ENCODE measurements around the gene SCAMP2.

The SCAMP2 gene

GRCh38 chr15:74830868-74831267 is 42.3 kb downstream of the SCAMP2 start:
- peaks cover 0 to 25% (median 9%) of the 10 kb centered on the region in 5 experiments for H3K27me3 ChIP-seq (replicated peaks in 2 of 5; ENCODE audit: control insufficient read depth in 4 of 5, insufficient read depth in 5 of 5, low read length in 4 of 5)
- no peak overlapping the region for H3K4me3 ChIP-seq (ENCODE audit: control insufficient read depth in 1 of 7, extremely low read depth in 1 of 7, insufficient read depth in 4 of 7, low read depth in 2 of 7, low read length in 6 of 7)
- peaks cover 0 to 10% (median 2%) of the 10 kb centered on the region in 4 experiments for H3K36me3 ChIP-seq (ENCODE audit: control insufficient read depth in 4 of 4, insufficient read depth in 4 of 4, low read length in 3 of 4)
- H3K27ac ChIP-seq (ENCODE audit: insufficient read depth in 1 of 2, low read depth in 1 of 2, low read length in 2 of 2, poor library complexity in 1 of 2, severe bottlenecking in 2 of 2): no peak overlapping the region
- WGBS (ENCODE audit: insufficient coverage): 100% methylated on average over 5 of the region's 5 CpGs
- no peaks in the 10 kb centered on the region for H3K9me3 ChIP-seq (ENCODE audit: control extremely low read depth in 1 of 5, control insufficient read depth in 4 of 5, insufficient read depth in 2 of 5, low read depth in 1 of 5, low read length in 4 of 5)
- no peak for DNase-seq
- CTCF ChIA-PET: interaction anchor here (0.7 to 1.7 kb wide), 5 partner anchors 9 to 120 kb away, joined by 3 to 4 read pairs (median 3); no protein-coding TSS in a partner anchor
- POLR2A ChIA-PET: no interaction called here
- H3K4me1 ChIP-seq (ENCODE audit: control extremely low read depth in 1 of 4, control insufficient read depth in 4 of 4, insufficient read depth in 4 of 4, low read length in 3 of 4): peaks cover 0 to 23% (median 20%) of the 10 kb centered on the region in 4 experiments

GRCh38 chr15:74829991-74830390 is 43.2 kb downstream of the SCAMP2 start:
- no peak for DNase-seq
- H3K27me3 ChIP-seq (replicated peaks in 2 of 5; ENCODE audit: control insufficient read depth in 4 of 5, insufficient read depth in 5 of 5, low read length in 4 of 5): peaks cover 0 to 29% (median 9%) of the 10 kb centered on the region in 5 experiments
- 81% methylated on average over 5 of the region's 6 CpGs for WGBS (ENCODE audit: insufficient coverage)
- peaks cover 0 to 3% (median 0%) of the 10 kb centered on the region in 4 experiments for H3K36me3 ChIP-seq (ENCODE audit: control insufficient read depth in 4 of 4, insufficient read depth in 4 of 4, low read length in 3 of 4)
- CTCF ChIA-PET: interaction anchor here (0.7 to 1.7 kb wide), 10 partner anchors 8 to 195 kb away, joined by 3 to 5 read pairs (median 4); partner anchors contain the start of gene FAM219B
- H3K27ac ChIP-seq (ENCODE audit: insufficient read depth in 1 of 2, low read depth in 1 of 2, low read length in 2 of 2, poor library complexity in 1 of 2, severe bottlenecking in 2 of 2): no peak overlapping the region
- POLR2A ChIA-PET: no interaction called here
- H3K4me1 ChIP-seq (ENCODE audit: control extremely low read depth in 1 of 4, control insufficient read depth in 4 of 4, insufficient read depth in 4 of 4, low read length in 3 of 4): peaks cover 0 to 23% (median 20%) of the 10 kb centered on the region in 4 experiments
- H3K9me3 ChIP-seq (ENCODE audit: control extremely low read depth in 1 of 5, control insufficient read depth in 4 of 5, insufficient read depth in 2 of 5, low read depth in 1 of 5, low read length in 4 of 5): no peaks in the 10 kb centered on the region
- no peak overlapping the region for H3K4me3 ChIP-seq (ENCODE audit: control insufficient read depth in 1 of 7, extremely low read depth in 1 of 7, insufficient read depth in 4 of 7, low read depth in 2 of 7, low read length in 6 of 7)

- peaks cover 0 to 29% (median 9%) of the 10 kb centered on the region in 5 experiments for H3K27me3 ChIP-seq (replicated peaks in 2 of 5; ENCODE audit: control insufficient read depth in 4 of 5, insufficient read depth in 5 of 5, low read length in 4 of 5)
- WGBS (ENCODE audit: insufficient coverage): 100% methylated on average over 2 of the region's 3 CpGs
- H3K4me3 ChIP-seq (ENCODE audit: control insufficient read depth in 1 of 7, extremely low read depth in 1 of 7, insufficient read depth in 4 of 7, low read depth in 2 of 7, low read length in 6 of 7): no peak overlapping the region
- DNase-seq: no peak
- H3K27ac ChIP-seq (ENCODE audit: insufficient read depth in 1 of 2, low read depth in 1 of 2, low read length in 2 of 2, poor library complexity in 1 of 2, severe bottlenecking in 2 of 2): no peak overlapping the region
- CTCF ChIA-PET: interaction anchor here (1.0 to 1.7 kb wide), 8 partner anchors 9 to 77 kb away, joined by 3 to 5 read pairs (median 4); partner anchors contain the start of gene FAM219B
- peaks cover 0 to 23% (median 20%) of the 10 kb centered on the region in 4 experiments for H3K4me1 ChIP-seq (ENCODE audit: control extremely low read depth in 1 of 4, control insufficient read depth in 4 of 4, insufficient read depth in 4 of 4, low read length in 3 of 4)
- POLR2A ChIA-PET: no interaction called here
- no peaks in the 10 kb centered on the region for H3K9me3 ChIP-seq (ENCODE audit: control extremely low read depth in 1 of 5, control insufficient read depth in 4 of 5, insufficient read depth in 2 of 5, low read depth in 1 of 5, low read length in 4 of 5)
- H3K36me3 ChIP-seq (ENCODE audit: control insufficient read depth in 4 of 4, insufficient read depth in 4 of 4, low read length in 3 of 4): peaks cover 0 to 3% (median 0%) of the 10 kb centered on the region in 4 experiments
Measured at GRCh38 chr15:74829486-74829885, 43.7 kb downstream of the SCAMP2 start.

GRCh38 chr15:74828835-74829234 is 44.3 kb downstream of the SCAMP2 start:
- Histone ChIP-seq H3K9me3 (ENCODE audit: control extremely low read depth in 1 of 5, control insufficient read depth in 4 of 5, insufficient read depth in 2 of 5, low read depth in 1 of 5, low read length in 4 of 5) (no peaks in the 10 kb centered on the region), H3K27ac (ENCODE audit: insufficient read depth in 1 of 2, low read depth in 1 of 2, low read length in 2 of 2, poor library complexity in 1 of 2, severe bottlenecking in 2 of 2) (no peak overlapping the region), H3K4me3 (ENCODE audit: control insufficient read depth in 1 of 7, extremely low read depth in 1 of 7, insufficient read depth in 4 of 7, low read depth in 2 of 7, low read length in 6 of 7) (no peak overlapping the region), H3K36me3 (ENCODE audit: control insufficient read depth in 4 of 4, insufficient read depth in 4 of 4, low read length in 3 of 4) (peaks cover 0 to 2% (median 0%) of the 10 kb centered on the region in 4 experiments), H3K27me3 (replicated peaks in 2 of 5; ENCODE audit: control insufficient read depth in 4 of 5, insufficient read depth in 5 of 5, low read length in 4 of 5) (peaks cover 0 to 29% (median 9%) of the 10 kb centered on the region in 5 experiments), H3K4me1 (ENCODE audit: control extremely low read depth in 1 of 4, control insufficient read depth in 4 of 4, insufficient read depth in 4 of 4, low read length in 3 of 4) (peaks cover 0 to 21% (median 18%) of the 10 kb centered on the region in 4 experiments)
- WGBS (ENCODE audit: insufficient coverage): 92% methylated on average over 6 of the region's 6 CpGs
- no peak for DNase-seq
- CTCF ChIA-PET: interaction anchor here (1.0 to 1.7 kb wide), 8 partner anchors 8 to 73 kb away, joined by 3 to 5 read pairs (median 4); no protein-coding TSS in a partner anchor
- POLR2A ChIA-PET: no interaction called here

GRCh38 chr15:74827614-74828013 is 45.6 kb downstream of the SCAMP2 start:
- Histone ChIP-seq H3K27ac (ENCODE audit: insufficient read depth in 1 of 2, low read depth in 1 of 2, low read length in 2 of 2, poor library complexity in 1 of 2, severe bottlenecking in 2 of 2) (no peak overlapping the region), H3K4me1 (ENCODE audit: control extremely low read depth in 1 of 4, control insufficient read depth in 4 of 4, insufficient read depth in 4 of 4, low read length in 3 of 4) (peaks cover 0 to 9% (median 6%) of the 10 kb centered on the region in 4 experiments), H3K9me3 (ENCODE audit: control extremely low read depth in 1 of 5, control insufficient read depth in 4 of 5, insufficient read depth in 2 of 5, low read depth in 1 of 5, low read length in 4 of 5) (no peaks in the 10 kb centered on the region), H3K4me3 (ENCODE audit: control insufficient read depth in 1 of 7, extremely low read depth in 1 of 7, insufficient read depth in 4 of 7, low read depth in 2 of 7, low read length in 6 of 7) (no peak overlapping the region), H3K27me3 (replicated peaks in 2 of 5; ENCODE audit: control insufficient read depth in 4 of 5, insufficient read depth in 5 of 5, low read length in 4 of 5) (peaks cover 0 to 29% (median 9%) of the 10 kb centered on the region in 5 experiments), H3K36me3 (ENCODE audit: control insufficient read depth in 4 of 4, insufficient read depth in 4 of 4, low read length in 3 of 4) (no peaks in the 10 kb centered on the region)
- no peak for DNase-seq
- 64% methylated on average over 5 of the region's 5 CpGs for WGBS (ENCODE audit: insufficient coverage)
- POLR2A ChIA-PET: no interaction called here
- CTCF ChIA-PET: interaction anchor here (0.5 to 1.6 kb wide), 4 partner anchors 9 to 68 kb away, joined by 3 to 5 read pairs (median 3); no protein-coding TSS in a partner anchor

- H3K36me3 ChIP-seq (ENCODE audit: control insufficient read depth in 4 of 4, insufficient read depth in 4 of 4, low read length in 3 of 4): no peaks in the 10 kb centered on the region
- peaks cover 0 to 7% (median 3%) of the 10 kb centered on the region in 4 experiments for H3K4me1 ChIP-seq (ENCODE audit: control extremely low read depth in 1 of 4, control insufficient read depth in 4 of 4, insufficient read depth in 4 of 4, low read length in 3 of 4)
- no peak overlapping the region for H3K27ac ChIP-seq (ENCODE audit: insufficient read depth in 1 of 2, low read depth in 1 of 2, low read length in 2 of 2, poor library complexity in 1 of 2, severe bottlenecking in 2 of 2)
- H3K4me3 ChIP-seq (ENCODE audit: control insufficient read depth in 1 of 7, extremely low read depth in 1 of 7, insufficient read depth in 4 of 7, low read depth in 2 of 7, low read length in 6 of 7): no peak overlapping the region
- POLR2A ChIA-PET: no interaction called here
- no peak for DNase-seq
- H3K27me3 ChIP-seq (replicated peaks in 2 of 5; ENCODE audit: control insufficient read depth in 4 of 5, insufficient read depth in 5 of 5, low read length in 4 of 5): peaks cover 0 to 29% (median 9%) of the 10 kb centered on the region in 5 experiments
- CTCF ChIA-PET: interaction anchor here (1.1 kb wide), 1 partner anchor 10 kb away, joined by 3 read pairs; no protein-coding TSS in a partner anchor
- WGBS (ENCODE audit: insufficient coverage): 20% methylated on average over 18 of the region's 21 CpGs
- no peaks in the 10 kb centered on the region for H3K9me3 ChIP-seq (ENCODE audit: control extremely low read depth in 1 of 5, control insufficient read depth in 4 of 5, insufficient read depth in 2 of 5, low read depth in 1 of 5, low read length in 4 of 5)
Measured at GRCh38 chr15:74826921-74827320, 46.2 kb downstream of the SCAMP2 start.

- peak in 2 of 3 donors; percentile 65 to 69 for DNase-seq
Measured at GRCh38 chr15:74826364-74826819, 46.8 kb downstream of the SCAMP2 start, which contains the start of gene CPLX3. TSS of gene CPLX3 (plus strand) at chr15:74826627. CDS start at chr15:74826704, 77 bp downstream.

More at GRCh38 chr15:74826364-74826819, 46.8 kb downstream of the SCAMP2 start, which contains the start of gene CPLX3:
- H3K36me3 ChIP-seq (ENCODE audit: control insufficient read depth in 4 of 4, insufficient read depth in 4 of 4, low read length in 3 of 4): no peaks in the 10 kb centered on the region
- no peak within 1 kb of the TSS for H3K27ac ChIP-seq (ENCODE audit: insufficient read depth in 1 of 2, low read depth in 1 of 2, low read length in 2 of 2, poor library complexity in 1 of 2, severe bottlenecking in 2 of 2)
- H3K4me3 ChIP-seq (ENCODE audit: control insufficient read depth in 1 of 7, extremely low read depth in 1 of 7, insufficient read depth in 4 of 7, low read depth in 2 of 7, low read length in 6 of 7): no peak within 1 kb of the TSS
- no peaks in the 10 kb centered on the region for H3K9me3 ChIP-seq (ENCODE audit: control extremely low read depth in 1 of 5, control insufficient read depth in 4 of 5, insufficient read depth in 2 of 5, low read depth in 1 of 5, low read length in 4 of 5)
- H3K4me1 ChIP-seq (ENCODE audit: control extremely low read depth in 1 of 4, control insufficient read depth in 4 of 4, insufficient read depth in 4 of 4, low read length in 3 of 4): peaks cover 0 to 7% (median 3%) of the 10 kb centered on the region in 4 experiments
- 6% methylated on average over 24 of the region's 44 CpGs for WGBS (ENCODE audit: insufficient coverage)
- H3K27me3 ChIP-seq (replicated peaks in 2 of 5; ENCODE audit: control insufficient read depth in 4 of 5, insufficient read depth in 5 of 5, low read length in 4 of 5): peaks cover 0 to 29% (median 9%) of the 10 kb centered on the region in 5 experiments
- CTCF ChIA-PET: interaction anchor here (0.9 to 1.1 kb wide), 3 partner anchors 9 to 16 kb away, joined by 3 to 4 read pairs (median 3); partner anchors contain the start of gene ULK3
- POLR2A ChIA-PET: no interaction called here

All from common myeloid progenitor, CD34-positive (primary cell).